Adrenal gland (tissue), 12 donors: Measurements from ENCODE around the gene SLC22A13. TPM values are rescaled to one million over a fixed set of nuclear protein-coding genes. Genes with fewer than 3 reads are reported as not detected.

Experiments
- DNase-seq, 7 donors: peaks; one replicate each; pipeline ENCODE4 v3.0.0-alpha.2; 2019 to 2020
- H3K27ac ChIP-seq, 5 donors: fragments of 200-600 bp; sonication (generic) in 4 of 5; 1 replicate in 3 of 5; 2 replicates in 2 of 5; pipeline versions ENCODE4 v1.5.1 to v1.8.0; 2016 to 2020; ENCODE audit warnings: mild to moderate bottlenecking in 1 of 5
- H3K27me3 ChIP-seq: fragments of 200-600 bp; 2 replicates; pipeline ENCODE4 v1.8.0; 2021
- H3K36me3 ChIP-seq, 2 donors: fragments of 200-600 bp; replicated peaks in 1 of 2; 1 replicate in 1 of 2; 2 replicates in 1 of 2; pipeline versions ENCODE4 v1.5.1 to v1.8.0; 2018 to 2022
- H3K4me1 ChIP-seq, 2 donors: fragments of 200-600 bp; replicated peaks in 1 of 2; 1 replicate in 1 of 2; 2 replicates in 1 of 2; pipeline versions ENCODE4 v1.5.1 to v1.8.0; 2018 to 2021
- H3K4me3 ChIP-seq, 4 donors: fragments of 200-600 bp; sonication (generic) in 3 of 4; one replicate each; pipeline ENCODE4 v1.5.1; 2016 to 2018
- H3K9me3 ChIP-seq, 3 donors: fragments of 200-600 bp; sonication (generic) in 1 of 3; replicated peaks in 1 of 3; 1 replicate in 2 of 3; 2 replicates in 1 of 3; pipeline versions ENCODE4 v1.5.1 to v1.8.0; 2016 to 2021
- CTCF ChIP-seq, 6 experiments: fragments of 450-650 bp in 4 of 6; fragments of 200-600 bp in 2 of 6; sonication (generic) in 1 of 6; IDR thresholded peaks; 1 replicate in 5 of 6; 2 replicates in 1 of 6; pipeline versions ENCODE4 v1.5.1 to v1.8.0; 2016 to 2021; ENCODE audit warnings: antibody characterized with exemption in 6 of 6, mild to moderate bottlenecking in 2 of 6, moderate library complexity in 1 of 6
- POLR2A ChIP-seq, 2 donors: fragments of 450-650 bp; IDR thresholded peaks; one replicate each; pipeline ENCODE4 v1.6.1; 2017; ENCODE audit warnings: antibody characterized with exemption in 2 of 2, mild to moderate bottlenecking in 2 of 2, moderate library complexity in 1 of 2
- WGBS, 4 donors: extraction: QIAGEN DNeasy Blood & Tissue Kit in 2 of 4; methylation state at CpG; one replicate each; pipeline versions ENCODE4 v1.1.5 to v1.1.7; 2013 to 2017; 5-methylcytosine and 5-hydroxymethylcytosine counted together
- intact Hi-C, 2 donors: fragments of 100-400 bp; cut with DNase I; formaldehyde crosslinking; loops; one replicate each; pipeline versions ENCODE4 v1.14.1 to v1.15.0; 2022 to 2023
- polyA plus RNA-seq, 3 donors: library from polyadenylated mRNA; stranded (reverse); fragments of 200-250 nt in 2 of 3; fragments of 350-450 nt in 1 of 3; fragmentation: Illumina TruSeq in 1 of 3; extraction: RNeasy Lipid Tissue Mini Kit (QIAGEN cat#74804) in 1 of 3; gene quantifications; one replicate each; pipeline ENCODE4 v1.2.3, GENCODE V29; 2013 to 2014
- total RNA-seq, 9 donors: library from RNA; depleted of rRNA in 4 of 9; stranded (reverse); fragments of >200 nt in 4 of 9; fragments of 120-200 nt in 1 of 9; fragmentation: NEBNext Ultra II Directional in 1 of 9; extraction: Animal tissue kit (Norgen Biotek cat#: 25700) in 1 of 9; gene quantifications; one replicate each; pipeline versions ENCODE4 v1.1.0 to v1.2.4, GENCODE V29; 2013 to 2023
- donor health status: healthy with polysubstance abuse.
- donor health status: Bipolar disorder and iron deficiency.
- donor health status: DM: yes; HTN: yes; CAD: no.
- donor health status: DM: no; HTN: no; CAD: no.
- donor health status: DM: no; HTN: no; CAD: no.
- donor health status: DM: yes; HTN: yes; CAD: no.

The SLC22A13 gene
- total and polyA plus RNA-seq, 12 donors = 0.06 to 0.42 (median 0.21) TPM; not detected in 6

GRCh38 chr3:38224357-38224756 is 41.3 kb upstream of the SLC22A13 start:
- no peaks in the 10 kb centered on the region for H3K9me3 ChIP-seq
- 95 to 99% (median 97%) methylated on average over 4 of the region's 4 CpGs for WGBS, 4 donors
- no peak for TF ChIP-seq POLR2A (IDR thresholded peaks at IDR 0.05)
- no peak for TF ChIP-seq CTCF (IDR thresholded peaks at IDR 0.05)
- H3K4me1 ChIP-seq = peaks cover 6 to 15% of the 10 kb centered on the region in 2 donors
- no peaks in the 10 kb centered on the region for H3K27me3 ChIP-seq
- H3K36me3 ChIP-seq = peaks cover 0 to 7% of the 10 kb centered on the region in 2 donors
- intact Hi-C loops = no loop called here
- DNase-seq = no peak
- no peak overlapping the region for H3K4me3 ChIP-seq
- H3K27ac ChIP-seq = no peak overlapping the region

DNA sequence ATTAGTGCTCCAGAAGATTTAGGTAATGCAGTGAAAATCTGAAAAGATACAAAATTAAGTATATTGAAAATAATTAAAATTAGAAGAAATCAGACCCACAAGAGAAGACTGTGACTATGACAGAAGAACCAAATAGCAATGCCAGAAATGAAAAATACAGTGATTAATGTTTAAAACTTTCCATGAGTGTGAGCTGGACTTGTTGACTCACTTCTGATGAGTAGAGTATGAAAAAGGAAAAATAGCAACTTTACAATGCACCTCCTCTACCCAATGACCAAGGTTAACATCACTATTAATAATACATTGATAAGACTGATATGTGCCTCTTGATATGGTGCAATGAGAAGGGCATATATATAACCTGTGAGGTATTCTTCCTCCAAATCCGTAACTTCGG is 39.3 kb upstream of the SLC22A13 start:
- no peak overlapping the region for H3K4me3 ChIP-seq
- no peaks in the 10 kb centered on the region for H3K9me3 ChIP-seq
- DNase-seq = no peak
- 76 to 90% (median 79%) methylated on average over 2 of the region's 2 CpGs for WGBS, 4 donors
- TF ChIP-seq CTCF (IDR thresholded peaks at IDR 0.05) = no peak
- no peak for TF ChIP-seq POLR2A (IDR thresholded peaks at IDR 0.05)
- peaks cover 0 to 7% of the 10 kb centered on the region in 2 donors for H3K36me3 ChIP-seq
- intact Hi-C loops = no loop called here
- peaks cover 6 to 15% of the 10 kb centered on the region in 2 donors for H3K4me1 ChIP-seq
- no peaks in the 10 kb centered on the region for H3K27me3 ChIP-seq
- H3K27ac ChIP-seq = peak overlapping the region in 3 of 5 donors; percentile 38 to 49 (median 41)

DNA sequence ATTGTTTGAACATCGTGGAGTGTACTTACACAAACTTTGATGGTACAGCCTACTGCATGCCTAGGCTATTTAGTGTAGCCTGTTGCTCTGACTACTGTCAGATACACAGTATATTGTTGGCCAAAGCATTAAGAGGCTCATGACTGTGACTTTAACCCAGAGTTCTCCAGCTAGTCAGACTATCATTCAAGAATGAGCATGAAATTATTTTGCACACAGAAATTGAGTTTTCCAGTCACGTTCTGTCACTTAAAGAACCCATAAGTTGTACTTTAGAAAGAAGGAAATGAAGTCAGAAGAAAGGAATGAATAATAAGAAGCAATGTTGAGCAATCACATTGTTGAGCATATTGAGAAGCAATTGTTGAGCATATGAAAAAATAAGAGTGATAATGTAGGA is 37.6 kb upstream of the SLC22A13 start:
- no peaks in the 10 kb centered on the region for H3K27me3 ChIP-seq
- TF ChIP-seq POLR2A (IDR thresholded peaks at IDR 0.05) (no peak), CTCF (IDR thresholded peaks at IDR 0.05) (no peak)
- H3K9me3 ChIP-seq = no peaks in the 10 kb centered on the region
- no peak overlapping the region for H3K4me3 ChIP-seq
- H3K27ac ChIP-seq = no peak overlapping the region
- WGBS, 4 donors = 70 to 81% (median 81%) methylated on average over 2 of the region's 2 CpGs
- peaks cover 6 to 15% of the 10 kb centered on the region in 2 donors for H3K4me1 ChIP-seq
- no peak for DNase-seq
- peaks cover 0 to 7% of the 10 kb centered on the region in 2 donors for H3K36me3 ChIP-seq
- intact Hi-C loops = no loop called here

DNA sequence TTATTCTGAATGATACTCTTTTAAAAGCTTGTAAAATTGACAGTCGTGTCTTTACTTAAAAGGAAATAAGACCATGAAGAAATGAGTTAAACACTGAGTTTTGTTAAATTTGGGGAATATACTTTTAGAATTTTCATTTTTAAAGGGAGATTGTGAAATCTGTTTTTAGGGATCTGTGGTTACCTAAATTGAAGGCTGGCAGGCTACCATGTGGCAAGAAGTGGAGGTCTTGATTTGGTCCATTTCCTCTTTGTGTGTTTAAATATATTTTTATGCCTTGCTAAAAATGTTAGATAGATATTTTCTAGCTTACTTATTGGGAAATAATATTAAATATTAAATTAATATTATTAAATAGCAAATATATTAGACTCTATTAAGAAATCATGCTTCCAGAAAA is 36.6 kb upstream of the SLC22A13 start:
- Histone ChIP-seq H3K4me1 (peaks cover 6 to 15% of the 10 kb centered on the region in 2 donors), H3K27me3 (no peaks in the 10 kb centered on the region), H3K9me3 (no peaks in the 10 kb centered on the region), H3K4me3 (no peak overlapping the region), H3K27ac (no peak overlapping the region), H3K36me3 (peaks cover 0 to 1% of the 10 kb centered on the region in 2 donors)
- 83 to 89% (median 86%) methylated on average over 1 of the region's 1 CpG for WGBS, 4 donors
- intact Hi-C loops = no loop called here
- DNase-seq = no peak
- TF ChIP-seq POLR2A (IDR thresholded peaks at IDR 0.05) (no peak), CTCF (IDR thresholded peaks at IDR 0.05) (no peak)
